Gastrocnemius medialis (tissue), 4 donors: Measurements from ENCODE around the gene AGPAT3.
"Not testable (repeated sequence)": the region's sequence is repeated elsewhere in the genome, so short reads cannot be mapped to it uniquely, and the experiment has no call there.

Source experiments
- CTCF ChIP-seq, 5 experiments: fragments of 450-650 bp in 3 of 5; fragments of 200-600 bp in 2 of 5; sonication (generic) in 2 of 5; IDR thresholded peaks in 4 of 5; conservative IDR thresholded peaks in 1 of 5; 1 replicate in 4 of 5; 2 replicates in 1 of 5; pipeline ENCODE4 v1.5.1; 2016 to 2019; ENCODE audit warnings: antibody characterized with exemption in 5 of 5, mild to moderate bottlenecking in 3 of 5, moderate library complexity in 3 of 5
- POLR2A ChIP-seq, 2 donors: fragments of 450-650 bp; IDR thresholded peaks; one replicate each; pipeline ENCODE4 v1.6.1; 2017; ENCODE audit warnings: antibody characterized with exemption in 2 of 2, mild to moderate bottlenecking in 2 of 2, moderate library complexity in 2 of 2

GRCh38 chr21:43822741-43823140, 42.3 kb upstream of the AGPAT3 start:
- TF ChIP-seq POLR2A (IDR thresholded peaks at IDR 0.05); CTCF (IDR thresholded peaks at IDR 0.05 in 4 of 5, conservative IDR thresholded peaks at IDR 0.05 in 1 of 5): not testable (repeated sequence)
